Measurements from ENCODE around the gene DTX1.

GRCh38 chr12:113049976-113050742 lies 6.4 kb upstream of the DTX1 start:
- peak; percentile 94 for TF ChIP-seq CTCF (IDR thresholded peaks at IDR 0.05; ENCODE audit: low read depth, low read length, poor library complexity, severe bottlenecking)
- no peak for TF ChIP-seq EZH2phosphoT487 (IDR thresholded peaks at IDR 0.05; ENCODE audit: borderline replicate concordance, low read length)
